Middle frontal gyrus (tissue), 1 donor: ENCODE results near the gene ERP44.

Source experiments
- DNase-seq: peaks from one replicate; pipeline ENCODE4 v3.0.0-alpha.2; 2015; ENCODE audit warnings: low spot score; ENCODE audit errors: extremely low spot score

The ERP44 gene

GRCh38 chr9:99948896-99949295 is 149.9 kb downstream of the ERP44 start:
- DNase-seq, result no peak

DNA sequence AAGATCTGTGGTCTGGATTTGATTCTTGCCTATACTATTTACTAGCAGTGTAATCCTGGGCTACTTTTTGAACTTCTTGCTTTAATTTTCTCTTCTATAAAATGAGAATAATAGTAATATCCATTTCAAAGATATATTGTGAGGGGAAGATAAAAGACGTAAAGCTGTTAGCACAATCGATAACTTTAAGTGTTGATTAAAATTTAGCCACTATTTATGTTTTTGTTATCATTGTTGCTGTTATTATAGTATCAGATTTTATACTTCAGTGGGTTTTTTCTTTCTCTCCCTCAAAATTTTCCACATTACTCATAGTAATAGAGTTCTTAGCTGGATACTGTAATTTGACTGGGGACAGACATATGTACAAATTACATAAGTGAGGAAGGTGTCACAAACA is 150.3 kb downstream of the ERP44 start:
- DNase-seq, result no peak

DNA sequence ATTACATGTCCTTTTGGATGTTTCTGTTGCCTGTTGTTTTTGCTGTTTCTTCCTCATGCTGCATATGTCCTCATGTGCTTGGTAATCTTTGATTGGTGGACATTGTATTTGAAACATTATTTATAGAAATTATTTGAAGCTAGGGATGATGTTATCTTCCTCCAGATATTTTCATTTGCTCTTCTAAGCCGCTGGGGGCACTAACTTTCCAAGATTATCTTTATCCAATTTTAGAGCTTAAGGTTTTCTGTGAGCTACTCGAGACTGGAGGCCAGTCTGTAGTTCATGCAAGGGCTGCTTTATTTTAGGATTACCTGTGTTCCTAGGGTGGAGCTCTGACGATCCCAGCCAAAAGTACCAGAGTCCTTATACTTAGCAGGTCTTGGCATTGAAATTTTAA is 151.4 kb downstream of the ERP44 start:
- DNase-seq, result no peak

GRCh38 chr9:99936947-99937587 is 161.7 kb downstream of the ERP44 start:
- DNase-seq, result no peak

DNA sequence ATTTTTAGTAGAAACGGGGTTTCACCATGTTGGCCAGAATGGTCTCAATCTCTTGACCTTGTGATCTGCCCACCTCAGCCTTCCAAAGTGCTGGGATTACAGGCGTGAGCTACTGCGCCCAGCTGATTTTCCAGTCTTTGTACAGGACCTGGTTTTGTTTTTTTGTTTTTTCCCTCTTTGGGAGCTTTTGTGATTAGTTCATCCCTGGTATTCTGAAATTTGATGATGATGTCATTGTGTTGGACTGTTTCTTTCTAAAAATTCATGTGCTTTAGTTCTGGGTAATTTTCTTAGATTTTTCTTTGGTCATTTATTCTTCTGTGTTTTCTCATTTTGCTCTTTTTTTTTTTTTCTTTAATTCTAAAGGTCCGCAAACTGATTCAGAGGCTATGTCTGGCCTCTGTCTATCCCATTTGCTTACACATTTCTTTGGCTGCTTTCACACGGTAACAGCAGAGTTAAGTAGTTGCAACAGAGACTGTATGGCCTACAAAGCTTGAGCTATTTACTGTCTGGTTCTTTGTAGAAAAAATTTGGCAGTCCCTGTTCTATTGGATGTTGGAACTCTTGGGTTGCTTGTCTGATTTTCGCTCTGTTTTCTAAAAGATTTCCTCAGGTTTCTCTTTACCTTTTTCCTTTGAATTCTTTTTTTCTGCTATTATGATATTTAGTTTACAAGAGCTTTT is 167.5 kb downstream of the ERP44 start:
- DNase-seq, result no peak

- no peak for DNase-seq
Observed at GRCh38 chr9:99929652-99930051, 169.1 kb downstream of the ERP44 start.
